ENCODE results near the gene MAPRE3.

DNA sequence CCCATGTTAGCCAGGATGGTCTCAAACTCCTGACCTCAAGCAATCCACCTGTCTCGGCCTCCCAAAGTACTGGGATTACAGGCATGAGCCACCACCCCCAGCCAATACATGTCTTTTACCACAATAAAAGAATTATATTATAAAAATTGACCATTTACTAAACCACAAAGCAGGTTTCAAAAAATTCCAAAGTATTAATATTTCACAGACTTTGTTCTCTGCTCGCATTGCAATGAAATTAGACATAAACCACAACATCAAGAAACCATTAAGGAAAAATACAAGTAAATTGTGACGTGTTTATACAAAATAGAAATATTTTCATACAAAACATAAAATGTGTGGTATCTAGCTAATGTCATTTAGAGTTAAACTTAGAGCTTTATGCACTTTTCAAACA, 13.4 kb upstream of the MAPRE3 start:
- TF ChIP-seq SUZ12 (IDR thresholded peaks at IDR 0.05; ENCODE audit: extremely low read depth, insufficient read depth, insufficient read length) (no peak), ZNF274 (IDR thresholded peaks at IDR 0.05; ENCODE audit: low read depth, low read length) (no peak)

Measured in NT2/D1 (cell line).